HG02759 (cell line): ENCODE results near the gene ATP6V1C2.

Source experiments
- ATAC-seq: cut with Tn5 transposase; IDR thresholded peaks from one replicate; pipeline ENCODE4 v1.9.1; 2021; ENCODE audit warnings: mild to moderate bottlenecking, moderate library complexity; ENCODE audit not compliant: unreplicated experiment

ATP6V1C2 gene

DNA sequence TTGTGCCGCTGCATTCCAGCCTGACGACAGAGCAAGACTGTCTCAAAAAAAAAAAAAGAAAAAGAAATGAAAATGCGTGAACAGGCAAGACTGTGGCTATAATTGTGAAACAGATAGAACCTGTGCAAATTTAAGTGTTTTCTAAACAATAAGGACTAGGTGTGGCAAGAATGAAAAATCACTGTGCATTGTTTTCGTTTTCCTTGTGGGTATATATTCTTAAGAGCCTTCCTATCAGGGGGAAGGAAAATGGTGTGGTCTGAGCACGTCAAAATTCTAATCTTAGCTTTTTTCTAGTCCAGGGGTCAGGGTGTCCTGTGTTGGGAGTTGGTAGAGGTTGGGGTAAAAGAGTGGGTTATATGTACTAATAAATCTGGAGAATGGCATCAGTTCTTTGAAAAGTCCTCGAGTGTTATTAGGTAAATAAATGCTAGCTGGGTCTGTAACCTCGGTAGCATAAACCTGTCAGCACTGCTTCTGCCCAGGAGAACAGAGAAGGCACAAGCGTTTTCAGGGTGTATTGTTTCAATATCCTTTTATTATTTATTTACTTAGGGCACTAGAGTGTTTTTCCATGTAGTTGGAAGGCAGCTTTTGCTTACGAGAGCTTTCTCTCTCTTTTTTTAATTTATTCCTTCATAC, 11.6 kb downstream of the ATP6V1C2 start:
- ATAC-seq: no peak

DNA sequence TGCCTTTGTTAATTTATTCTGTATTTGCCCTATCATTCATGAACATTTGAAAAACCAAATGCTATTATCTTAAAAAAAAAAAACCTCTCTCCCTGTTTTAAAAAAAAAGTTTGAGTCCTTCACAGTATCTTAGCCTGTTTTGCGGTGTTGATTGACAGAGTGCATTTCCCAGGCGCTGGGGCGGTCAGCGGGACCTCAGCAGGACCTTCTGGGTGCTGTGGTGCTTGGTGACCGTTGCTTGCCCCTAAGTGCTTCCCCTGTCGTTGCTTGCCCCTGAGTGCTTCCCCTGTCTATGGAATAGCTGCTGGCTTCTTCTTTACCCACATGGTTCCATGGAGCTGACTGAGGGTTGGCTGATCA, 12.1 kb downstream of the ATP6V1C2 start:
- ATAC-seq: no peak

DNA sequence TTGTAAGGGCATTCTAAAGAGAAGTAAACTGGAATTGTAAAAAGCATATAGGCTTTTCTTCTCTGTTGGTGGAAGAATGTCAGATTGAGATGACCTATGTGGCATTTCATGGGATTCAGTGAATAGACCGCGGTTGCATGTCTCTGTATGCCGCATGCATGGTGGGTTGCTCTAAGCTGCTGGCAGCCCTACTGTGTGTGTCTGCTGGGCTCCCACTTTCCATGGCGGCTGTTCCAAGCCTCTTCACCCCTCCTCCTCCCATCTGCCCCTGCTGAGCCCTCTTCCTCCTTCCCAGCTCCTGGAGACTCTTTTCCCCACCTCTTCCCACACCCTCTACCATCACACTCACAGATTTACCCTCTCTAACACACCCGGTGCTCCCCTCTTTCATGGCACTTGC, 12.6 kb downstream of the ATP6V1C2 start:
- no peak for ATAC-seq

DNA sequence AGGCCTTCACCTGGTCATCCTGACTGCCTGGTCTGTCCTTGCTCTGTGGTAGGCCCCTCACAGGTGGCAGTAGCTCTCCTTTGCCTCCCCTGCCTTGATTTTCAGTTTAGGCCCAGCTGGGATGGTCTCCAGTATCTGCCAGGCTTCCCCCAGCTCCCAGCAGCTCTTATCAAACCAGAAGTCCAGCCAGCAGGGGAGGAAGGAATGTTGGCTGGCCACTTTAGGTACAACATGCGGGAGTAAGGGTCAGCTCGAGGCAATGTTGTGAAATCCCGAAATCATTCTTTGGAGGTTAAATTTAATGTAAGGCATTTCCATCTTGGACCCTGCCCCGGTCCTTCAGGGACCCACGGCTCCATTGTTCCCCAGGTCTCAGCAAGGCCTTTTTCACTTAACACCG, 16.8 kb downstream of the ATP6V1C2 start:
- no peak for ATAC-seq

DNA sequence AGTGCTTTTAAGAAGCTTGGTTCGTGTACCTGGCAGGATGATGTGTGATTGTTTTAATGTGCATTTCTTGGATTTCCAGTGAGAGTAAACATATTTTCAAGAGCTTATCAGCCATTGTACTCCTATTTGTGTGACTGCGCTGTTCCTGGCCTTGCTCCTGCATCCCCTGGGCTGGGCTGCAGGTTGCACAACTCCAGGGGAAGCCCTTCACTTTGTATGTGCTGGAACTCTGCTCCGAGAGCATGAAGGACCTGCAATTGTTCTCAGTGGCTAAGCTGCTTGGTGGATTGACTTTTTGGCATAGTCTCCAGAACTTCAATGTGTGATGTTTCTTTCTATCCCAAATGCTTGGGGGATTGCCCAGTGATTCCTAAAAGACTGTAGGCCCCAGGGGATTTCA, 18.8 kb downstream of the ATP6V1C2 start:
- ATAC-seq: no peak

DNA sequence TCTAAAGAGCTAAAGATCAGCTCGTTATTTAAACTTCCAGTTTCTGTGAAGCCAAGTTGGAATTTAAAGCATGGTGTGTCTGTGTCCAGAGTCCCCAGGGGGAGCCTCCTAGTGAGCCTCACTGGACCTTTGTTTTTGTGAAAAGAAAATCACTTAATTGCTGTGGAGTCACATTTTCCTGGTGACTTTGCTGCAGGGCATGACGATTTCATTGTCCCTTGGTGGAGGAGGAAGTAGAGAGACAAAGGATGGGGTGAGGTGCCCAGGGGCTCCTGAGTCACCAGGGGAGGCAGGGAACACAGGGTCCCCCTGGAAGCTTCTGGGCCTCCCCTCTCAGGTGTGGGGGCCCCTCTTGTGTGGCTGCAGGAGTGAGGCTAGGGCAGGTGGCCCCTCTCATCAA, 19.7 kb downstream of the ATP6V1C2 start:
- no peak for ATAC-seq

DNA sequence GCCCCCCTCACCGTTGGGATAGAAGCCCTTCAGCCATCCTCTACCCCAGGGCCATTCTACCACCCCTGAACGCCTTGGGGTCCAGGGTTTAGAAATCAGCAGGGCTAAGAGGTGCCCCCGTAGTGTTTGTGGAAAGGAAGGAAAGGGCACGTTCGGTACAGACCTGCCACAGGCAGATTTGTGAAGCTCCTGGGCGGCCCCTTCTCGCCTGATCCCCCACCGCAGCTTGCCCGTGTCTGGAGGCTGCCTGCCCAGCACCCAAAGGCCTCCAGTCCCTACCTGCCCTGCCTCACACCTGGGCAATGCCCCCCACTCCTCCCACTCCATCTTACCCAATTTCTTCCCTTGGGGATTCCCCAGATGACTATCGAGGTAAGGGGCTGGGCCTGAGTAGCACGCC, 21.2 kb downstream of the ATP6V1C2 start:
- no peak for ATAC-seq

DNA sequence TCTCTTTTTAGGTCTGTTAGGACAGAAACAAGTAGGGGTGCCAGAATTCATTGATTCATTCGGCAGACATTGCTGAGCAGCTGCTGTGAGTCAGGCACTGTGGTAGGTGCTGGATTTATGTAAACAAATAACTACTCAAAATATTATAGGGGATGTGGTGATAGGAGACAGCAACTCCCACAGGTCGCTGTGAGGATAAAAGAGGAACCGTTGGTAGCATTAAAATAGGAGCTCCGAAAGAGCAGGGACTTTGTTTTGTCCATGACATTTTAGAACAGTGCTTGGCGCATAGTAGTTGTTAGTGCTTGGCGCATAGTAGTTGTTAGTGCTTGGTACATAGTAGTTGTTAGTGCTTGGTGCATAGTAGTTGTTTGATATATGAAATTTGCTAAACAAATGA, 29.2 kb downstream of the ATP6V1C2 start:
- ATAC-seq: no peak

DNA sequence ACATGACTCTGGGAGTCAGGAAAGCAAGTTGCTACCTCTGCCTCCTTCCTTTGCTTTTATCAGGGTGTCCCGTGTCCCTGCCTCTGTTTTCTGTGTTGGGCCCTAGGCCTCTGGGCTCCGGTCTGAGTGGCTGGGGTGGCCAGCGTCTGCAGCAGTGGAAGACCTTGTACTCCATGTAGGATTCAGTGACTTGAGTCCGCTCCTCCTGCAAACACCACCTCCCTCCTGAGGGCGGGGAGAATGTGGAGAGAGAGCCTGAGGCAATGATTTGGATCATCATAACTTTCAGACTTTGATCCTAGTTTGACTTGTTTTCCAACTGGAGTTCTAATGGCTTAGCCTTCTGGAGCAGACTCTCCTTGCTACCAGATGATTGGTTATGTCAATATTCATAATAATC, 30.8 kb downstream of the ATP6V1C2 start:
- no peak for ATAC-seq

DNA sequence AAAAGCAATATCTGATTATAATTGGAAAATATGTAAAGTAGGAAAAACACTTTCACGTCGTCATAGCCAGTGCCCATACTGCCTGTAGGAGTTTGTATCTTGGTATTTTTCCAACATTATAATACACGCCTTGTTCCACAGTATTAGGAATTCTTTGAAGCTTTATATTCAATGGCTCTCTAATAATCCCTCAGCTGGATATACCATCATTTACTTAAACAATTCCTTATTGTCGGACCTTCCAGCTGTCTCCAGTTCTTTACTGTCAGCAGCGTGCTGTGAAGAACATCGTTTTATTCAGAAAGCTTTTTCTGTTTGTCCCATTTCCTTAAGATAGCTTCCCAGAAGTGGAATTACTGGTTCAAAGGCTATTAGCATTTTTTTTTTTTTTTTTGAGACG, 31.7 kb downstream of the ATP6V1C2 start:
- ATAC-seq: no peak

DNA sequence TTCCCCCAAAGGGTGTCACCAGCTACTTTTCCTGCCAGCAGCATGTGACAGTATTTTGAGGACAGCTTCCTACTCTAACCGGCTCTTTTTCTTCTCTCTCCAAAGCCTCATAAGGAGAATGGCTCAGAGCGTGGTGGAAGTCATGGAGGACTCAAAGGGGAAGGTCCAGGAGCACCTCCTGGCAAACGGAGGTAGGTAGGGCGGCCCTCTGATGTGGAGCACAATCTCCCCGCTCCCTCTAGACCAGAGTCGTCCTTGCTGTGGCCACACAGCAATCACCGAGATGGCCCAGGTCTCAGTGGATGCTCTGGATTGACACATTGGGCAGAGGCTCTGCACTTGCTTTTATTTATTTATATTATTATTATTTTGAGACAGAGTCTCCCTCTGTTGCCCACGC, 32.4 kb downstream of the ATP6V1C2 start:
- ATAC-seq: no peak

DNA sequence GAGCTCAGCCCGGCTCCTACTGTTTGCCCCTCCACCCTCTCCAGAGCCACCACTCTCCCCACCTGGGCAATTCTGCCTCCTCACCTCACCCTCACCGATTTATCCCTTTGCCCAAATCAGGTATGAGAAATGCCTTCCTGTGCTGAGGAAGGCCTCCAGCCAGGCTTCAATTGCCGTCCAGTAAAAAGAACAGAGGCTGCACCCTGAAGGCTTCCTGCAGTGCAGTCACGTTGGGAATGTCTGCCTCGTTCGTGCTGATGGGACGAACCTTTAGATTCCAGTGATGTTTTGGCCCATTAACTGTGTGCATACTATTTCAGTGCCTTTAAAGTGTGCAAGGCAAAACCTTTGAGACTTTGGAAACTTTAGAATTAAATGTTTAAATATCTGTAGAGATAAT, 34.2 kb downstream of the ATP6V1C2 start:
- no peak for ATAC-seq

DNA sequence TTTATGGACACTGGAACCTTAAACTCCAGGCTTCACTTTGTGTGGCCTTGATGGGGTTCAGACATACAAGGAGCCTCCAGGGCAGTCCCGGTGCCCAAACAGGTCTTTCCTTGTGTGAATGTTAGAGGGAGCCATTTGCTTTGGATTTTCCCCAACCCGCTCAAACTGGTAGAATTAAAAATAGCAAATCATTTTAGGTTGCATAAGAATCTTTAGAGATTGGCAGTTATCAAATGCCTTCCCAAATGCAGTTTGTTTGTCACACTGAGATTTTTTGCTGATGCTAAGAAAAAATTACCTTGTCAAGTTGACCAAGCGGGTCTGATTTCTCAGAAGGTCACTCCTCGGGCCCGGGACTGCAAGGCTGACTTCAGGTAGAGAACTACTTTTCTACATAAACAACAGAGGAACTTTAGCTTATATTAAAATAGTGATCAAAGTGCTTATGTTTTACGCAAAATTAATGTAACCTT, 36.4 kb downstream of the ATP6V1C2 start:
- ATAC-seq: no peak

DNA sequence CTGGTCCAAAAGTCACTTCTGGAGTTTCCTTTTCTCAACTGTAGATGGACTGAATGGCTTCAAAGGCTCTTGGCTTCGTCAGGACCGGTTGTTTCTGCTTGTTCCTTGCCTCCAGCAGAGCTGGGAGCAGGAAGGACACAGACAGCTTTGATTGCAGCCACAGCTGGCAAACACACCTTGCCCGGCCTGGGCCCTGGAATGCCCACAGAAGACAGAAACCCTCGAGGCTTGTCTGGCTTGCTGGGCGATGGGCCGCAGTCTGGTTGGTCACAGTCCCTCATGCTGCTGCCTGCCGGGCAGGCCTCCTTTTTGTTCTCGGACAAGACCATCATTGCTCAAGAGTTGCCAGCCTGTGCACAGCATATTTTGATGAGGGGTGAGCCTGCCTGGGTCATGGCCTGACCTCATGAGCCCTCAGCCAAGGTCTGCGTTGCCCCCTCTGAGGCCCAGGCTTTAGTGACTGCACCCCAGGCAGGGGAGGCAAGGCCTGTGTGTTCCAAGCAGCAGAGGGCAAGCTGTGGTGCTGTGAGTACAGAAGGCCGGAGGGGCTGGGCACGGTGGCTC, 37.8 kb downstream of the ATP6V1C2 start:
- no peak for ATAC-seq

DNA sequence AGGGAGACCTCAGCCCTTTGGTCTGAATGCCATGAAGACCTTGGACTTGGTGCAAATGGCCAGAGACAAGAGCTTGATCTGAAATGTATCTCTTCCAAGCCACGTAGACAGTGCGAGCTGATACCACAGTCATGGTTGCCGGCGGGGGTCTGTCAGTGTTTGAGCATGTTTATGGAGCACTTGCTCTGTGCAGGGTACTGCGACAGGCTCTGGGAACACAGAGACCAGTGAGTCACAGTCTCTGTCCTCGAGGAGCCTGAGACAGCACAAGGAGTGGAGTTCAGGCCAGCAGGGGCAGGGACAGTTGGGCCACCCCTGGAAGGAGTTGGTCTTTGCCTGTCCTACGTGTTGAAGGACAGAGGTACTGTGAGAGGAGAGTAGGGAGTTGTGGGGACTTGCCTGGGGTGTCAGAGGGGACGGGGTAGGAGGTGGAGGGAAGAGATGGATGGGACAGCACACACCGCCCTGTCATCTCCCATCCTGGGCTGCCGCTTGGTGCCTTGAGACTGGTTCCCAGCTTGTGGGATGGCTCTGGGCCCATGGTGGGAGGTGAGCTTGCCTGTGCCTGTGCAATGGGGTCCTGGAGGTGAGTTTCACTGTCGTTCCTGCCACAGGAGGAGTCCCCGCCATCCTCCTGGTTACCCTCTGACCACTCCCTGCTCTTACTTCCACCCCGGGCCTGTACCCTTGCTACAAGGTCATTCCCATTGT, 39.5 kb downstream of the ATP6V1C2 start:
- no peak for ATAC-seq

DNA sequence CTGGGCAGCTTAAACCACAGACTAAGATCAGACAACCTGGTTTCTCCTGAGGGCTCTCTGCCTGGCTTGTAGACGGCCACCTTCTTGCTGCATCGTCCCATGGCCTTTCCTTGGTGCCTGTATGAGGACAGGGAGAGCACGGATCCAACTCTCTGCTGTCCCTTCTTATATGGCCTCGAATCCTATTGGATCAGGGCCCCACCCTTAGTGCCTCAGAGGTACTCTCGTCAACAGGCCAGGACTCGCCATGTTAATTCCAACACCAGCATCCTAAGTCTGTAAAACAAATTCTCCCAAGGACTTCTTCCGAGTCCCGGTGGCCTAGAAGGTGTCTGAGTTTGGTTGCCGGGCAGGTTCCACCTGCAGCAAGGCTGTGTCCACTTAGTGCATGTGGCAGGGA, 40.2 kb downstream of the ATP6V1C2 start:
- no peak for ATAC-seq

DNA sequence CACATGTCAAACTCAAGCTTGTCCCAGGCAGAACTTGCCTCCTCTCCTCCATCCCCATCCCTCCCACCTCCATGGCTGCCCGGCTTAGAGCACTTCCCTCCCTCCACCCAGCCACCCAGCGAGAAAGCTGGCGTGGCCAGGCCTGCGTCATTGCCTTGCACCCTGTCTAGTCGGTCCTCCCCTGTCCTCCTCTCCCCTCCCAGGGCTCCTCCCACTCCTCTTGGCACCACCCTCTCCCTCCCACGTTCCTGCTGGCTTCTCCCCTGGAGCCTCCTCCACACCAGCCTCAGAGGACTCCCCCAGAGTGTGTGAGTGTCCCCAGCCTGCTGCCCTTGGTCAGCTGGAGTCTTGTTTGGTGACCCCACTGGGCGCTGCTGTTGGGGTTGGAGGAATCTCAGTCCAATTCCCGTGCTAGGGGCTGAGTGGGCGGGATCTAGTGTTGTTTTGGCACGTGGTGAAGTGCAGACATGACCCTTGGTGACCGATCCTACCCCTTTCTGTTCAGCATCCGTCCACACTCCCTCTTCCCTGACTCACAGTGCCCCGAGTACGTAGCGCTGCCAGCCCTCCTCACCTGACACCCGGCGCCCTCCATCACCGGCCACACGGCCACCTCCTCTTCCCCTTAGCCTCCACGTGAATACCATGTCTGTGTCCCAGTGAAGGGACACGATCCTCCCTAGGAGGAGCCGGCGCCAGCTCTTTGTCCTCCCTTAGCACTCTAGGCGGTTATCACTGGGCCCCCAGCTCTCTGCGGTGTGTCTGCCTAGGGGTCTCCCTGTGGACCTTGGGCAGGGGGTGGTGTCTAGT, 41.4 kb downstream of the ATP6V1C2 start:
- no peak for ATAC-seq

DNA sequence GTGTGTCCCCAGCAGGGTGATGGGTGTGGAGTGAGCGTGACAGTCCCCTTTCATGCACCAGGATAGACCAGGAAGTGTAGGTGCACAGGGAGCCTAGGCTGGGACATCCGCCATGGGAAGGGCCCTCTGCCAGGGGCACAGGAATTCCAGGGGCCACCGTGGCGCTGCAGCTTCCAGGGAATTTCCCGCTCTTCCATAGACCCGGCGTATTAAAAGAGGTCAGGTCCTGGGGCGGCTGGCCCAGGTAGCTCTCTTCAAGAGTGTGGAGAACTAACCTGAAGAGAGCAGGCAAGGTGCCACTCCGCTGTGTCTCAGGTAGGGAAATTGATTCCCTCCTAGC, 42.0 kb downstream of the ATP6V1C2 start:
- no peak for ATAC-seq

DNA sequence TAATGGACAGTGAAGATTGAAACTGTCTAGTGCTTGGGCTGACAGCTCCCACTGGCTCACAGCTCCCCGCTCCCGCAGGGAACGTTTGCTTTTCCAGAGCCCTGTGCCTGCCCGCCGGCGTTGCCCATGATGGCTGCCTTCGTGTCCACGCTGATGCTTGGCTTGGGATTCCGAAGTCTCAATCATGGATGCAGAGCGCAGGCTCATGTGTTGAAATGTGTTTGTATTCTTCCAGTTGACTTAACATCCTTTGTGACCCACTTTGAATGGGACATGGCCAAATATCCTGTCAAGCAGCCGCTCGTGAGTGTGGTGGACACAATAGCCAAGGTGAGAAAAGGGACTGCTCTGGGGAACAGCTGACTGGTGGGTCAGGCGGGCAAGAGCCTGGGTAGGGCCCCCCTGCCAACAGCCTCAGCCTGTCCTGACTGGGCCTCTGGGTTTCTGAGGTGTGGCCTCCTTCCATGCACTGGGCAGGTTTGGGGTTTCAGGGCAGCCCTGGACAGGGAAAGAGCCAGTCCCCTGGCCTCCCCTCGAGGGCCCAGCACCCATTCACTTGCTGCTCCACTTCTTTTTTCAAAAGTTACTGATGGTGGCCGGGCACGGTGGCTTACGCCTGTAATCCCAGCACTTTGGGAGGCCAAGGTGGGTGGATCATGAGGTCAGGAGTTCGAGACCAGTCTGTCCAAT, 42.8 kb downstream of the ATP6V1C2 start:
- no peak for ATAC-seq

DNA sequence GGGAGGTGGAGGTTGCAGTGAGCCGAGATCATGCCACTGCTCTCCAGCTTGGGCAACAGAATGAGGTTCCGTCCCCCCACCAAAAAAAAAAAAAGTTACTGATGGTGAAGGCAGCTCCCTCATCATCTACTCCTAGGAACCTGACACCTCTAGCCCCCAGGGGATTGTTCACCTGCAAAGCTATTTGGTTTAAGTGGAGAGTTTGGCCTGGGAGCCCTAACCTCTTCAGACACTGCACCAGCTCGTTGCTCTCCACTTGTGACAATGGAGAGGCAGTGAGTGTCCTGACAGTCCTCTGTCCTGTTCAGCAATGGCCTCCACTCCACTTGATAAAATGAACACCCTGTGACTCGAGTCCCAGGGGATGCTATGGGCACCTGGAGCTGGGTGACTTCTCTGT, 43.5 kb downstream of the ATP6V1C2 start:
- ATAC-seq: no peak

DNA sequence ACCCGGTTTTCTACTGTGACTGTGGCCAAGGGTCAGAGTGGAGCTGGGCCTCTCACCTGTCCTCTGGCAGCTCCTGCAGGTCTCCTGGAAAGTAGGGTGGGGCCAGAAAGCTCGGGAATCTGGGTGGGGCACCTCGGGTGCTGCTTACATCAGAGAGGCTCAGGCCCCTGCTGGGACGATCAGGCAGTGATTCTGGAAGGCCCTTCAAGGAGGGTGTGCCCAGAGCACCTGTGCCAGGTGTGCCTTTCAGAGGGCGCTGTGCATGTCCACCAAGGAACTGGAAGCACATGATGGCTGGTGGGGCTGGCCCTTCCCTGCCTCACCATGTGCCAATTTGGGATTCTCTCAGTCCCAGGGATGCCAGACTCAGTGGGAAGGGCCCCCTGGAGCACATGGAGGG, 44.0 kb downstream of the ATP6V1C2 start:
- ATAC-seq: no peak
